Measurements from ENCODE around the gene TMEM38A. TPM values are rescaled to one million over a fixed set of nuclear protein-coding genes. Genes with fewer than 3 reads are reported as not detected.

Gene TMEM38A
- total and polyA plus RNA-seq, 9 of the 15 experiments (the other 6 are each of a cell fraction or from before 2014, with no cell fraction given) = 0.35 to 2.1 (median 1.2) TPM

DNA sequence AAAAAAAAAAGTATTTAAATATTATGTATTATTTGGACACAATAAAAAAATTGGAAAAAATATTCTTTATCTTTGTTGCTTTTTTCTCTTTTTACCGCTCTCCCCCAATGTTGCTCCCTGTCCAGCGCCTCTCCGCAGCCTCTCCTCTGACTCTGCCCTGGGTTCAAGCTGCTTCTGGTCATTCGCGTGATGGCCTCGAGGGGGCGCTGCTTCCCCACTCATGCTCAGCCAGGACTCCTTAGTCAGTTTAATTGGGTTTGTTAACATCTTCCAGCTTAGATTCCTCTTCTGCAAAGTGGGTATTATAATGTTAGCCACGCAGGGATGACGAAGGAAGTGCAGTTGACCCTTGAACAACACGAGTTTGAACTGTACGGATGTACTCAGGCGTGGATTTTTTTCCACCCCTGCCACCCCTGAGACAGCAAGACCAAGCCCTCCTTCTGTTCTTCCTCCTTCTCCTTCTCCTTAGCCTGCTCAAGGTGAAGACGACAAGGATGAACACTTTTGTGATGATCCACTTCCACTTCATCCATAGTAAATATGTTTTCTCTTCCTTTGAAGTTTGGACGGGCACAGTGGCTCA lies 53.9 kb downstream of the TMEM38A start (continued):
- peak; percentile 60 for TF ChIP-seq SMC3 (conservative IDR thresholded peaks at IDR 0.05; ENCODE audit: insufficient read depth, low read depth, low read length)
- no peak for TF ChIP-seq E2F3 (CRISPR knock-in tag; IDR thresholded peaks at IDR 0.05)
- no peak for TF ChIP-seq POLR3G (IDR thresholded peaks at IDR 0.05; ENCODE audit: extremely low read depth, insufficient read length, insufficient replicate concordance)
- no peak for TF ChIP-seq BDP1 (IDR thresholded peaks at IDR 0.05; ENCODE audit: insufficient read depth, insufficient read length)
- no peak for TF ChIP-seq GATAD2B (IDR thresholded peaks at IDR 0.05; ENCODE audit: borderline replicate concordance)
- TF ChIP-seq ZBTB7A (IDR thresholded peaks at IDR 0.05; ENCODE audit: borderline replicate concordance, control insufficient read depth, low read depth, low read length) = no peak
- TF ChIP-seq ZFX (CRISPR knock-in tag; IDR thresholded peaks at IDR 0.05) = no peak
- TF ChIP-seq ZNF41 (CRISPR knock-in tag; conservative IDR thresholded peaks at IDR 0.05) = no peak
- TF ChIP-seq ADNP (tag; IDR thresholded peaks at IDR 0.05) = peak; percentile 31; the same call in 1 of the 2 replicates
- TF ChIP-seq ARID2 (IDR thresholded peaks at IDR 0.05) = 0 out of 2 replicates have a peak, but pooled peaks have one; percentile 41
- no peak for TF ChIP-seq ZNF232 (CRISPR knock-in tag; IDR thresholded peaks at IDR 0.05)
- no peak for TF ChIP-seq NFIC (IDR thresholded peaks at IDR 0.05)
- TF ChIP-seq CREBBP (IDR thresholded peaks at IDR 0.05; ENCODE audit: low read depth, low read length) = no peak
- 0 out of 2 replicates have a peak, but pooled peaks have one; percentile 16 for TF ChIP-seq JUND (IDR thresholded peaks at IDR 0.05; ENCODE audit: borderline replicate concordance, low read depth, low read length)
- TF ChIP-seq JUND (tag; IDR thresholded peaks at IDR 0.05; ENCODE audit: borderline replicate concordance, low read depth, low read length) = no peak
- no peak for TF ChIP-seq ELF4 (CRISPR knock-in tag; IDR thresholded peaks at IDR 0.05)
- TF ChIP-seq PHTF2 (CRISPR knock-in tag; IDR thresholded peaks at IDR 0.05) = no peak
- no peak for TF ChIP-seq ETV1 (tag; conservative IDR thresholded peaks at IDR 0.05; ENCODE audit: low read depth)
- TF ChIP-seq RBM39 (optimal IDR thresholded peaks at IDR 0.05; ENCODE audit: low read depth, low read length) = no peak
- TF ChIP-seq, protein P1, sequence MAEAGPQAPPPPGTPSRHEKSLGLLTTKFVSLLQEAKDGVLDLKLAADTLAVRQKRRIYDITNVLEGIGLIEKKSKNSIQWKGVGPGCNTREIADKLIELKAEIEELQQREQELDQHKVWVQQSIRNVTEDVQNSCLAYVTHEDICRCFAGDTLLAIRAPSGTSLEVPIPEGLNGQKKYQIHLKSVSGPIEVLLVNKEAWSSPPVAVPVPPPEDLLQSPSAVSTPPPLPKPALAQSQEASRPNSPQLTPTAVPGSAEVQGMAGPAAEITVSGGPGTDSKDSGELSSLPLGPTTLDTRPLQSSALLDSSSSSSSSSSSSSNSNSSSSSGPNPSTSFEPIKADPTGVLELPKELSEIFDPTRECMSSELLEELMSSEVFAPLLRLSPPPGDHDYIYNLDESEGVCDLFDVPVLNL (CRISPR knock-in tag; IDR thresholded peaks at IDR 0.05; ENCODE audit: low read depth) = no peak
- no peak for TF ChIP-seq NUFIP1 (IDR thresholded peaks at IDR 0.05; ENCODE audit: partially characterized antibody)
- TF ChIP-seq HOXB6 (CRISPR knock-in tag; IDR thresholded peaks at IDR 0.05; ENCODE audit: borderline replicate concordance) = no peak
- no peak for TF ChIP-seq TBL1XR1 (IDR thresholded peaks at IDR 0.05; ENCODE audit: low read length in 2 of 2)
- TF ChIP-seq, protein P2, sequence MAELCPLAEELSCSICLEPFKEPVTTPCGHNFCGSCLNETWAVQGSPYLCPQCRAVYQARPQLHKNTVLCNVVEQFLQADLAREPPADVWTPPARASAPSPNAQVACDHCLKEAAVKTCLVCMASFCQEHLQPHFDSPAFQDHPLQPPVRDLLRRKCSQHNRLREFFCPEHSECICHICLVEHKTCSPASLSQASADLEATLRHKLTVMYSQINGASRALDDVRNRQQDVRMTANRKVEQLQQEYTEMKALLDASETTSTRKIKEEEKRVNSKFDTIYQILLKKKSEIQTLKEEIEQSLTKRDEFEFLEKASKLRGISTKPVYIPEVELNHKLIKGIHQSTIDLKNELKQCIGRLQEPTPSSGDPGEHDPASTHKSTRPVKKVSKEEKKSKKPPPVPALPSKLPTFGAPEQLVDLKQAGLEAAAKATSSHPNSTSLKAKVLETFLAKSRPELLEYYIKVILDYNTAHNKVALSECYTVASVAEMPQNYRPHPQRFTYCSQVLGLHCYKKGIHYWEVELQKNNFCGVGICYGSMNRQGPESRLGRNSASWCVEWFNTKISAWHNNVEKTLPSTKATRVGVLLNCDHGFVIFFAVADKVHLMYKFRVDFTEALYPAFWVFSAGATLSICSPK (IDR thresholded peaks at IDR 0.05; ENCODE audit: borderline replicate concordance) = no peak
- no peak for TF ChIP-seq ESRRA (IDR thresholded peaks at IDR 0.05; ENCODE audit: borderline replicate concordance, low read depth)
- peak; percentile 57 to 81 for TF ChIP-seq RAD21 (CRISPR knock-in tag; conservative IDR thresholded peaks at IDR 0.05 in 1 of 2, IDR thresholded peaks at IDR 0.05 in 1 of 2)
- no peak for TF ChIP-seq ILF3 (IDR thresholded peaks at IDR 0.05; ENCODE audit: borderline replicate concordance)
